GM04504 (cell line): ENCODE data around the gene FSTL4.

Experiments
- DNase-seq: peaks from one replicate; pipeline ENCODE4 v3.0.0-alpha.2; 2012; ENCODE audit warnings: low read depth

Gene FSTL4

GRCh38 chr5:133340002-133340755 is 272.2 kb downstream of the FSTL4 start:
- peak; percentile 3 for DNase-seq

- no peak for DNase-seq
Observed at GRCh38 chr5:133338504-133339355, 273.6 kb downstream of the FSTL4 start.

GRCh38 chr5:133337795-133338445 is 274.4 kb downstream of the FSTL4 start:
- DNase-seq: no peak

GRCh38 chr5:133336969-133337410 is 275.4 kb downstream of the FSTL4 start:
- DNase-seq: no peak

- no peak for DNase-seq
Observed at GRCh38 chr5:133336121-133336968, 276.0 kb downstream of the FSTL4 start.

- no peak for DNase-seq
Observed at GRCh38 chr5:133334796-133335639, 277.3 kb downstream of the FSTL4 start.

- no peak for DNase-seq
Observed at GRCh38 chr5:133333326-133334150, 278.8 kb downstream of the FSTL4 start.

GRCh38 chr5:133332439-133333024 is 279.8 kb downstream of the FSTL4 start:
- DNase-seq: no peak

- no peak for DNase-seq
Observed at GRCh38 chr5:133331941-133332340, 280.4 kb downstream of the FSTL4 start.

GRCh38 chr5:133330956-133331355 is 281.4 kb downstream of the FSTL4 start:
- DNase-seq: no peak

- no peak for DNase-seq
Observed at GRCh38 chr5:133328800-133329199, 283.5 kb downstream of the FSTL4 start.

GRCh38 chr5:133327946-133328401 is 284.4 kb downstream of the FSTL4 start:
- DNase-seq: no peak

GRCh38 chr5:133326361-133326760 is 286.0 kb downstream of the FSTL4 start:
- no peak for DNase-seq

- DNase-seq: no peak
Observed at GRCh38 chr5:133325864-133326263, 286.5 kb downstream of the FSTL4 start.

- DNase-seq: no peak
Observed at GRCh38 chr5:133324926-133325325, 287.4 kb downstream of the FSTL4 start.

GRCh38 chr5:133323494-133324457 is 288.6 kb downstream of the FSTL4 start:
- no peak for DNase-seq

GRCh38 chr5:133322743-133323142 is 289.6 kb downstream of the FSTL4 start:
- no peak for DNase-seq

- DNase-seq: no peak
Observed at GRCh38 chr5:133321833-133322420, 290.4 kb downstream of the FSTL4 start.
